ENCODE measurements around the gene ZNF2.

Gene ZNF2

DNA sequence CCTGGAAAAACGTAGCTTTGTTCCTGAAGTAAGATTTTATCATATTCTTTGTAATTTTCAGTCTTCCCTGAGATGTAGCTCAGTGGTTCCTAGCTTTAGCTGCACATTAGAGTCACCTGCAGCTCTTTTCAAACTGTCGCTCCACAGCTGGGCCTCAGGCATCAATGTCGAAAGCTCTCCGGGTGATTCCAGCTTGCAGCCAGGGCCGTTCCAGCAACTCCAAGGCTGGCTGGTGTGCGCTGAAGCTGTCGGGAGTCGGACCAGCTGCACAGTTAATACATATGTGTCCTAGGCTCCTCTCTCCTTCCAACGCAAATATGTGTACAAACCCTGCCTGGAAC lies 609 bp upstream of the ZNF2 start (continued):
- TF ChIP-seq, protein P1, sequence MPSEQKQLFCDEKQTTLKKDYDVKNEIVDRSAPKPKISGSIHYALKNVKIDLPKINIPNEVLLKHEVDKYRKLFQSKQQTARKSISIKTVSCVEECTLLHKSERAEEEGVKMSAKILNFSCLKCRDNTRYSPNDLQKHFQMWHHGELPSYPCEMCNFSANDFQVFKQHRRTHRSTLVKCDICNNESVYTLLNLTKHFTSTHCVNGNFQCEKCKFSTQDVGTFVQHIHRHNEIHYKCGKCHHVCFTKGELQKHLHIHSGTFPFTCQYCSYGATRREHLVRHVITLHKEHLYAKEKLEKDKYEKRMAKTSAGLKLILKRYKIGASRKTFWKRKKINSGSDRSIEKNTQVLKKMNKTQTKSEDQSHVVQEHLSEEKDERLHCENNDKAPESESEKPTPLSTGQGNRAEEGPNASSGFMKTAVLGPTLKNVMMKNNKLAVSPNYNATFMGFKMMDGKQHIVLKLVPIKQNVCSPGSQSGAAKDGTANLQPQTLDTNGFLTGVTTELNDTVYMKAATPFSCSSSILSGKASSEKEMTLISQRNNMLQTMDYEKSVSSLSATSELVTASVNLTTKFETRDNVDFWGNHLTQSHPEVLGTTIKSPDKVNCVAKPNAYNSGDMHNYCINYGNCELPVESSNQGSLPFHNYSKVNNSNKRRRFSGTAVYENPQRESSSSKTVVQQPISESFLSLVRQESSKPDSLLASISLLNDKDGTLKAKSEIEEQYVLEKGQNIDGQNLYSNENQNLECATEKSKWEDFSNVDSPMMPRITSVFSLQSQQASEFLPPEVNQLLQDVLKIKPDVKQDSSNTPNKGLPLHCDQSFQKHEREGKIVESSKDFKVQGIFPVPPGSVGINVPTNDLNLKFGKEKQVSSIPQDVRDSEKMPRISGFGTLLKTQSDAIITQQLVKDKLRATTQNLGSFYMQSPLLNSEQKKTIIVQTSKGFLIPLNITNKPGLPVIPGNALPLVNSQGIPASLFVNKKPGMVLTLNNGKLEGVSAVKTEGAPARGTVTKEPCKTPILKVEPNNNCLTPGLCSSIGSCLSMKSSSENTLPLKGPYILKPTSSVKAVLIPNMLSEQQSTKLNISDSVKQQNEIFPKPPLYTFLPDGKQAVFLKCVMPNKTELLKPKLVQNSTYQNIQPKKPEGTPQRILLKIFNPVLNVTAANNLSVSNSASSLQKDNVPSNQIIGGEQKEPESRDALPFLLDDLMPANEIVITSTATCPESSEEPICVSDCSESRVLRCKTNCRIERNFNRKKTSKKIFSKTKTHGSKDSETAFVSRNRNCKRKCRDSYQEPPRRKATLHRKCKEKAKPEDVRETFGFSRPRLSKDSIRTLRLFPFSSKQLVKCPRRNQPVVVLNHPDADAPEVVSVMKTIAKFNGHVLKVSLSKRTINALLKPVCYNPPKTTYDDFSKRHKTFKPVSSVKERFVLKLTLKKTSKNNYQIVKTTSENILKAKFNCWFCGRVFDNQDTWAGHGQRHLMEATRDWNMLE (tag by site-specific recombination; conservative IDR thresholded peaks at IDR 0.05; ENCODE audit: low read depth): no peak
- TF ChIP-seq ZSCAN30 (tag by site-specific recombination; IDR thresholded peaks at IDR 0.05) (no peak), ZNF274 (IDR thresholded peaks at IDR 0.05; ENCODE audit: low read length) (no peak), ZNF274 (tag by site-specific recombination; IDR thresholded peaks at IDR 0.05; ENCODE audit: borderline replicate concordance) (no peak)
- TF ChIP-seq, protein P2, sequence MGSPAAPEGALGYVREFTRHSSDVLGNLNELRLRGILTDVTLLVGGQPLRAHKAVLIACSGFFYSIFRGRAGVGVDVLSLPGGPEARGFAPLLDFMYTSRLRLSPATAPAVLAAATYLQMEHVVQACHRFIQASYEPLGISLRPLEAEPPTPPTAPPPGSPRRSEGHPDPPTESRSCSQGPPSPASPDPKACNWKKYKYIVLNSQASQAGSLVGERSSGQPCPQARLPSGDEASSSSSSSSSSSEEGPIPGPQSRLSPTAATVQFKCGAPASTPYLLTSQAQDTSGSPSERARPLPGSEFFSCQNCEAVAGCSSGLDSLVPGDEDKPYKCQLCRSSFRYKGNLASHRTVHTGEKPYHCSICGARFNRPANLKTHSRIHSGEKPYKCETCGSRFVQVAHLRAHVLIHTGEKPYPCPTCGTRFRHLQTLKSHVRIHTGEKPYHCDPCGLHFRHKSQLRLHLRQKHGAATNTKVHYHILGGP (tag by site-specific recombination; IDR thresholded peaks at IDR 0.05): no peak

DNA sequence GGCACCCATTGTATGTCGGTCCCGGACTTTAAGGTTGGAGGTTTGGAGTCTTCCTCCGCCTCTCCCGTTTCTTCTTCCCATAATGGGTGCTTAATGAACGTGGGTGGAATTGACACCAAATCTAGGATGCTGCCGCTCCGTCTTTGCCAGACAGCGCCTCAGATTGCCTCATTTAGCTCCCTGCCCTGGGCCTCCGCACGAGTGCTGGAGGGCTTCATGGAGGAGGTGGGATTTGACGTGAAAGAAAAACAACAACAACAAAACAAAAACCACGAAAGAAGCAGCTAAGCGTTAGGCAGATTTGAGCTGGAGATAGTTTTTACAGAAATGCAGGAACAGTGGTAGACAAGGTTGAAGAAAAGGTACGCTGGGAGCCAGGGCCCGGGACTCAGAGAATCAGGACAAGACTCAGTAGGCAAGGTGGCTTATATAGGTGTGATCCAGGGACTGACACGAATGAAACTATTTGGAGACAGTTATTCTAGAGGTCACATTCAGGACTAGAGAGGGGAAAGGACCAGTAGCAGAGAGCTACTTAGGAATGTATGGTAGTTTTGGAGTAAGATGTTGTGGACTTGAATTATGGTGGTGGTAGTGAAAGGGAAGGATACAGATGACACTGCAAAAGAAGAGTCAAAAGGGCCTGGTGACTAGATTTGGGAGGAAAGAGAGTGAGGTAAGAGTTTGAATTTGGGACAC lies 605 bp downstream of the ZNF2 start:
- ChIA-PET POLR2A (interaction anchor here (0.7 to 1.4 kb wide), 2 partner anchors 8 to 44 kb away, joined by 3 to 5 read pairs; partner anchors contain the start of gene MRPS5), CTCF (interaction anchor here (1.0 kb wide), 1 partner anchor 180 kb away, joined by 4 read pairs; no protein-coding TSS in a partner anchor)
- peak overlapping the region; percentile 98 for H3K4me3 ChIP-seq (ENCODE audit: low read depth, low read length)
- peak overlapping the region; percentile 33; the same call in 1 of the 2 replicates for H3K27ac ChIP-seq (ENCODE audit: extremely low read depth, low read depth, low read length)
- H3K9me3 ChIP-seq (ENCODE audit: control insufficient read depth, insufficient read depth, low read depth, low read length): no peaks in the 10 kb centered on the region
- TF ChIP-seq ZNF335 (tag by site-specific recombination; conservative IDR thresholded peaks at IDR 0.05) (peak; percentile 9; the same call in 1 of the 2 replicates), ZBTB20 (tag by site-specific recombination; IDR thresholded peaks at IDR 0.05) (peak; percentile 22; the same call in 1 of the 2 replicates)
- TF ChIP-seq, protein P3, sequence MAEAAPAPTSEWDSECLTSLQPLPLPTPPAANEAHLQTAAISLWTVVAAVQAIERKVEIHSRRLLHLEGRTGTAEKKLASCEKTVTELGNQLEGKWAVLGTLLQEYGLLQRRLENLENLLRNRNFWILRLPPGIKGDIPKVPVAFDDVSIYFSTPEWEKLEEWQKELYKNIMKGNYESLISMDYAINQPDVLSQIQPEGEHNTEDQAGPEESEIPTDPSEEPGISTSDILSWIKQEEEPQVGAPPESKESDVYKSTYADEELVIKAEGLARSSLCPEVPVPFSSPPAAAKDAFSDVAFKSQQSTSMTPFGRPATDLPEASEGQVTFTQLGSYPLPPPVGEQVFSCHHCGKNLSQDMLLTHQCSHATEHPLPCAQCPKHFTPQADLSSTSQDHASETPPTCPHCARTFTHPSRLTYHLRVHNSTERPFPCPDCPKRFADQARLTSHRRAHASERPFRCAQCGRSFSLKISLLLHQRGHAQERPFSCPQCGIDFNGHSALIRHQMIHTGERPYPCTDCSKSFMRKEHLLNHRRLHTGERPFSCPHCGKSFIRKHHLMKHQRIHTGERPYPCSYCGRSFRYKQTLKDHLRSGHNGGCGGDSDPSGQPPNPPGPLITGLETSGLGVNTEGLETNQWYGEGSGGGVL (tag by site-specific recombination; IDR thresholded peaks at IDR 0.05): no peak
- TF ChIP-seq, protein P4, sequence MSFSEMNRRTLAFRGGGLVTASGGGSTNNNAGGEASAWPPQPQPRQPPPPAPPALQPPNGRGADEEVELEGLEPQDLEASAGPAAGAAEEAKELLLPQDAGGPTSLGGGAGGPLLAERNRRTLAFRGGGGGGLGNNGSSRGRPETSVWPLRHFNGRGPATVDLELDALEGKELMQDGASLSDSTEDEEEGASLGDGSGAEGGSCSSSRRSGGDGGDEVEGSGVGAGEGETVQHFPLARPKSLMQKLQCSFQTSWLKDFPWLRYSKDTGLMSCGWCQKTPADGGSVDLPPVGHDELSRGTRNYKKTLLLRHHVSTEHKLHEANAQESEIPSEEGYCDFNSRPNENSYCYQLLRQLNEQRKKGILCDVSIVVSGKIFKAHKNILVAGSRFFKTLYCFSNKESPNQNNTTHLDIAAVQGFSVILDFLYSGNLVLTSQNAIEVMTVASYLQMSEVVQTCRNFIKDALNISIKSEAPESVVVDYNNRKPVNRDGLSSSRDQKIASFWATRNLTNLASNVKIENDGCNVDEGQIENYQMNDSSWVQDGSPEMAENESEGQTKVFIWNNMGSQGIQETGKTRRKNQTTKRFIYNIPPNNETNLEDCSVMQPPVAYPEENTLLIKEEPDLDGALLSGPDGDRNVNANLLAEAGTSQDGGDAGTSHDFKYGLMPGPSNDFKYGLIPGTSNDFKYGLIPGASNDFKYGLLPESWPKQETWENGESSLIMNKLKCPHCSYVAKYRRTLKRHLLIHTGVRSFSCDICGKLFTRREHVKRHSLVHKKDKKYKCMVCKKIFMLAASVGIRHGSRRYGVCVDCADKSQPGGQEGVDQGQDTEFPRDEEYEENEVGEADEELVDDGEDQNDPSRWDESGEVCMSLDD (tag by site-specific recombination; IDR thresholded peaks at IDR 0.05): 0 out of 2 replicates have a peak, but pooled peaks have one; percentile 55
- H3K36me3 ChIP-seq (ENCODE audit: control insufficient read depth in 2 of 2, insufficient read depth in 1 of 2, low read length in 2 of 2): peaks cover 0 to 6% of the 10 kb centered on the region in 2 experiments; a peak in 1 of 3 replicates
- H3K4me1 ChIP-seq (ENCODE audit: control insufficient read depth, insufficient read depth, low read length): no peaks in the 10 kb centered on the region

DNA sequence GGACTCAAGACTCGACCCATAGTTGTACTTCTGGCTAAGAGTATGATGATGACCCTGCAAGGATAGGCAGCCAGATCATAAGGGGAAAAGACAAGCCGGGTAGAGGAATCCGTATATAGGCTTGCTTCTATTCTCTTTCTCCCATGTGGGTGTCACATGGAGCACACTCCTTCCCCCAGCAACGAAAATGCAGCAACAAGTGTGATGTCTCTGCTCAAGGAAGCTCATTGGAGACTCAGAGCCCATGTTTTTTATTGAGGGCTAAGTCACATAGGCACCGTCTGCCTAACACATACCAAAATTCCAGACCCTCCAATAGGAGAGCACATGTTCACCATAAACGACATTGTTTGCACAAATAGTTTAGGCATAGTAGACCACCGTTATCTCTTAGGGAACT lies 6.3 kb downstream of the ZNF2 start:
- Histone ChIP-seq H3K27ac (ENCODE audit: extremely low read depth, low read depth, low read length) (no peak overlapping the region), H3K4me3 (ENCODE audit: low read depth, low read length) (no peak overlapping the region), H3K4me1 (ENCODE audit: control insufficient read depth, insufficient read depth, low read length) (no peaks in the 10 kb centered on the region), H3K9me3 (ENCODE audit: control insufficient read depth, insufficient read depth, low read depth, low read length) (no peaks in the 10 kb centered on the region), H3K36me3 (ENCODE audit: control insufficient read depth in 2 of 2, insufficient read depth in 1 of 2, low read length in 2 of 2) (peaks cover 0 to 3% of the 10 kb centered on the region in 2 experiments; a peak in 1 of 3 replicates)
- ChIA-PET POLR2A (no interaction called here), CTCF (no interaction called here)
- TF ChIP-seq ZNF391 (tag by site-specific recombination; IDR thresholded peaks at IDR 0.05; ENCODE audit: borderline replicate concordance, low read depth) (no peak), OSR2 (tag by site-specific recombination; IDR thresholded peaks at IDR 0.05) (no peak), ZNF670 (tag by site-specific recombination; IDR thresholded peaks at IDR 0.05; ENCODE audit: low read depth) (no peak), ZNF548 (tag by site-specific recombination; IDR thresholded peaks at IDR 0.05) (no peak), ZNF501 (tag by site-specific recombination; IDR thresholded peaks at IDR 0.05) (no peak), ZNF423 (tag by site-specific recombination; IDR thresholded peaks at IDR 0.05) (no peak)
- TF ChIP-seq, protein P4 (tag by site-specific recombination; IDR thresholded peaks at IDR 0.05): no peak
- TF ChIP-seq, protein P5, sequence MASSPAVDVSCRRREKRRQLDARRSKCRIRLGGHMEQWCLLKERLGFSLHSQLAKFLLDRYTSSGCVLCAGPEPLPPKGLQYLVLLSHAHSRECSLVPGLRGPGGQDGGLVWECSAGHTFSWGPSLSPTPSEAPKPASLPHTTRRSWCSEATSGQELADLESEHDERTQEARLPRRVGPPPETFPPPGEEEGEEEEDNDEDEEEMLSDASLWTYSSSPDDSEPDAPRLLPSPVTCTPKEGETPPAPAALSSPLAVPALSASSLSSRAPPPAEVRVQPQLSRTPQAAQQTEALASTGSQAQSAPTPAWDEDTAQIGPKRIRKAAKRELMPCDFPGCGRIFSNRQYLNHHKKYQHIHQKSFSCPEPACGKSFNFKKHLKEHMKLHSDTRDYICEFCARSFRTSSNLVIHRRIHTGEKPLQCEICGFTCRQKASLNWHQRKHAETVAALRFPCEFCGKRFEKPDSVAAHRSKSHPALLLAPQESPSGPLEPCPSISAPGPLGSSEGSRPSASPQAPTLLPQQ (tag by site-specific recombination; IDR thresholded peaks at IDR 0.05): no peak

Measured in HEK293 (cell line).